MCF 10A (cell line): ENCODE results near the gene LPIN1. TPM values are rescaled to one million over a fixed set of nuclear protein-coding genes. Genes with fewer than 3 reads are reported as not detected.

Experiments
- BruUV-seq: library from RNA; stranded (reverse); fragments of 400-500 nt; replicated peaks from 2 replicates; lab custom pipeline; 2021; lab: Mats Ljungman, UMichigan
- CTCF ChIA-PET: fragments of 300-600 bp; sonication (Branson Sonifier 250); formaldehyde crosslinking; extraction: SDS; loops from one replicate; lab custom pipeline; 2021; ENCODE audit warnings: antibody characterized with exemption, inconsistent platforms; lab: Yijun Ruan, JAX
- POLR2A ChIA-PET: fragments of 300-600, 350-650 bp; sonication (Branson Sonifier 250); formaldehyde crosslinking; extraction: SDS; loops from one replicate; lab custom pipeline; 2020; ENCODE audit warnings: antibody characterized with exemption, inconsistent platforms; lab: Yijun Ruan, JAX
- DNase-seq: peaks from one replicate; pipeline ENCODE4 v3.0.0-alpha.2; 2018; ENCODE audit not compliant: unreplicated experiment
- H3K27ac Mint-ChIP-seq: one replicate; pipeline ENCODE4 v1.8.0; 2022; ENCODE audit warnings: mild to moderate bottlenecking, low read depth, mixed read lengths; ENCODE audit not compliant: unreplicated experiment
- H3K27me3 Mint-ChIP-seq: one replicate; pipeline ENCODE4 v1.8.0; 2022; ENCODE audit warnings: mixed read lengths; ENCODE audit not compliant: insufficient read depth, unreplicated experiment
- H3K36me3 Mint-ChIP-seq: one replicate; pipeline ENCODE4 v1.8.0; 2022; ENCODE audit warnings: mild to moderate bottlenecking, moderate library complexity, mixed read lengths; ENCODE audit not compliant: insufficient read depth, unreplicated experiment
- H3K4me1 Mint-ChIP-seq: one replicate; pipeline ENCODE4 v1.8.0; 2022; ENCODE audit warnings: mixed read lengths; ENCODE audit not compliant: insufficient read depth, unreplicated experiment
- H3K4me3 Mint-ChIP-seq: one replicate; pipeline ENCODE4 v1.8.0; 2022; ENCODE audit warnings: mild to moderate bottlenecking, moderate library complexity, mixed read lengths; ENCODE audit not compliant: unreplicated experiment
- H3K9me3 Mint-ChIP-seq: one replicate; pipeline ENCODE4 v1.8.0; 2022; ENCODE audit warnings: mixed read lengths; ENCODE audit not compliant: unreplicated experiment
- intact Hi-C: fragments of 100-400 bp; cut with micrococcal nuclease; formaldehyde crosslinking; loops from 2 replicates; pipeline ENCODE4 v1.14.1; 2022
- total RNA-seq: library from RNA; stranded (reverse); gene quantifications from 2 replicates; pipeline ENCODE4 v1.2.3, GENCODE V29; 2022
- TF ChIP-seq, protein P1 (sequence below): fragments of 200-600 bp; IDR thresholded peaks from one replicate; pipeline ENCODE4 v1.8.0; 2022; ENCODE audit warnings: antibody characterized with exemption, mild to moderate bottlenecking; ENCODE audit not compliant: unreplicated experiment

The LPIN1 gene
- total RNA-seq, 1 experiment from 2014 or later: 65.7 TPM

DNA sequence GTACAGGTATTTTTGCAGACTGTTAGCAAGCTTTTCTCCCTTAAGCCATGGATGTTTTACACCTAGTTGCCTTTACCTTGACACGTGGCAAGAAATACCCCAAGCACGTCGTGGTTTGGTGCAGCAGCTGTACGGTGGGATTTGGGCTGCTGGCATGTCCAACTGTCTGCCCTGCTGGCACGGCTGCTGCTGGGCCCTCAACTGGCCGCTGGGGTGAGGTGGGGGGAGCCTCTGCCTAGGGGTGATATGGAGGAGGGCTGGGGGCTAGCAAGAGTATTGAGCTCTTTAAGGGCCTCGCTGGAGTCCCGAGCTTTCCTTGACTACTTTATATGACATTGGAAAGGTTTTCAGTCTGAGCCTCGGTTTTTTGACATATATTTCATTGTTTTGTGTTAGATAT is 41.6 kb downstream of the LPIN1 start:
- ChIA-PET CTCF (interaction anchor here (1.3 to 13.4 kb wide), 4 partner anchors 8 to 97 kb away, joined by 3 to 336 read pairs (median 8); no protein-coding TSS in a partner anchor), POLR2A (interaction anchor here (1.0 to 1.3 kb wide), 2 partner anchors 15 to 95 kb away, joined by 3 to 4 read pairs; no protein-coding TSS in a partner anchor)
- no TSS peak for BruUV-seq
- H3K4me3 Mint-ChIP-seq: no peak overlapping the region
- no peak overlapping the region for H3K27ac Mint-ChIP-seq
- TF ChIP-seq, protein P1, sequence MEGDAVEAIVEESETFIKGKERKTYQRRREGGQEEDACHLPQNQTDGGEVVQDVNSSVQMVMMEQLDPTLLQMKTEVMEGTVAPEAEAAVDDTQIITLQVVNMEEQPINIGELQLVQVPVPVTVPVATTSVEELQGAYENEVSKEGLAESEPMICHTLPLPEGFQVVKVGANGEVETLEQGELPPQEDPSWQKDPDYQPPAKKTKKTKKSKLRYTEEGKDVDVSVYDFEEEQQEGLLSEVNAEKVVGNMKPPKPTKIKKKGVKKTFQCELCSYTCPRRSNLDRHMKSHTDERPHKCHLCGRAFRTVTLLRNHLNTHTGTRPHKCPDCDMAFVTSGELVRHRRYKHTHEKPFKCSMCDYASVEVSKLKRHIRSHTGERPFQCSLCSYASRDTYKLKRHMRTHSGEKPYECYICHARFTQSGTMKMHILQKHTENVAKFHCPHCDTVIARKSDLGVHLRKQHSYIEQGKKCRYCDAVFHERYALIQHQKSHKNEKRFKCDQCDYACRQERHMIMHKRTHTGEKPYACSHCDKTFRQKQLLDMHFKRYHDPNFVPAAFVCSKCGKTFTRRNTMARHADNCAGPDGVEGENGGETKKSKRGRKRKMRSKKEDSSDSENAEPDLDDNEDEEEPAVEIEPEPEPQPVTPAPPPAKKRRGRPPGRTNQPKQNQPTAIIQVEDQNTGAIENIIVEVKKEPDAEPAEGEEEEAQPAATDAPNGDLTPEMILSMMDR: no peak
- no peaks in the 10 kb centered on the region for H3K4me1 Mint-ChIP-seq
- no peaks in the 10 kb centered on the region for H3K9me3 Mint-ChIP-seq
- H3K27me3 Mint-ChIP-seq: no peaks in the 10 kb centered on the region
- peaks cover 98% of the 10 kb centered on the region for H3K36me3 Mint-ChIP-seq
- intact Hi-C loops: no loop called here
- DNase-seq: no peak

- no peak for DNase-seq
- ChIA-PET CTCF (interaction anchor here (1.3 to 13.4 kb wide), 4 partner anchors 9 to 98 kb away, joined by 3 to 336 read pairs (median 8); no protein-coding TSS in a partner anchor), POLR2A (interaction anchor here (0.7 to 1.3 kb wide), 3 partner anchors 15 to 95 kb away, joined by 3 to 4 read pairs (median 3); no protein-coding TSS in a partner anchor)
- Mint-ChIP-seq H3K4me3 (no peak overlapping the region), H3K4me1 (peaks cover 3% of the 10 kb centered on the region), H3K27ac (no peak overlapping the region), H3K27me3 (no peaks in the 10 kb centered on the region), H3K36me3 (peaks cover 98% of the 10 kb centered on the region), H3K9me3 (no peaks in the 10 kb centered on the region)
- intact Hi-C loops: no loop called here
- BruUV-seq: no TSS peak
- TF ChIP-seq, protein P1: no peak
Observed at GRCh38 chr2:11788461-11789124, 42.2 kb downstream of the LPIN1 start.

DNA sequence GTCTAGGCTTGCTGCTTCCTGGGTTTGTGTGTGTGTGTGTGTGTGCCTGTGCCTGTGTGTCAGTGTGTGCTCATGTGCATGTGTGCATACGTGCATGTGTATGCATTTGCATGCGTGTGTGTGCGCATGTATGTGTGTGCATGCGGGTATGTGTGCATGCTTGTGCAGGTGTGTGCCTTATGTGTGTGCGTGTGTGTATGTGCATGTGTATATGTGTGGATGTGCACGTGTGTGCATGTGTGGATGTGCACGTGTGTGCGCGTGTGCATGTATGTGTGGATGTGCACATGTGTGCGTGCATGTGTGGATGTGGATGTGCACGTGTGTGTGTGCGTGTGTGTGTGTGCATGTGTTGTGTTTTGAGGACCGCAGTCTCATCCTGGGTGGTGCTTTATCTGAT is 42.8 kb downstream of the LPIN1 start:
- BruUV-seq: no TSS peak
- TF ChIP-seq, protein P1: no peak
- Mint-ChIP-seq H3K27ac (no peak overlapping the region), H3K9me3 (no peaks in the 10 kb centered on the region), H3K36me3 (peaks cover 98% of the 10 kb centered on the region), H3K27me3 (no peaks in the 10 kb centered on the region), H3K4me3 (no peak overlapping the region), H3K4me1 (peaks cover 4% of the 10 kb centered on the region)
- CTCF ChIA-PET: interaction anchor here (0.8 to 13.4 kb wide), 3 partner anchors 10 to 1218 kb away, joined by 3 to 336 read pairs (median 12); no protein-coding TSS in a partner anchor
- DNase-seq: no peak
- intact Hi-C loops: no loop called here
- POLR2A ChIA-PET: interaction anchor here (0.7 to 1.3 kb wide), 2 partner anchors 28 to 96 kb away, joined by 3 to 4 read pairs; no protein-coding TSS in a partner anchor

DNA sequence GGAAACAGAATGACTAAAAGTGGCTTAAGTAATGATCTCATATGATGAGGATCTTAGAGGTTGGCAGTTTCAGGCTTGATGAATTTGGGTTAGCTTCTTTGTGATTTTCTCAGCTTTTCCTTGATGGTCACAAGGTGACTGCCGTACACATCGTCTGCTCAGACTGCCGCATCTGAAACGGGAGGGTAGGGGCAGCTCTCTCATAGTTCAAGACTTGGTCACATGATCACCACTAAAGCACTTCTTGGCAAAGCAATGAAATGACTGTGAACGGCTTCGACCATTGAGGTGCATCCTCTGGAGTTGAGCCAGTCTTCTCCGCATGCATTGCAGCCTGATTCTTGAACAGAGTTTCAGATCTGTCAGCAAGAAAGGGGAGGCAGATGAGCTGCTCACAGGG is 43.8 kb downstream of the LPIN1 start:
- no TSS peak for BruUV-seq
- DNase-seq: no peak
- TF ChIP-seq, protein P1: no peak
- POLR2A ChIA-PET: interaction anchor here (0.8 kb wide), 1 partner anchor 14 kb away, joined by 3 read pairs; no protein-coding TSS in a partner anchor
- Mint-ChIP-seq H3K36me3 (peaks cover 98% of the 10 kb centered on the region), H3K27ac (no peak overlapping the region), H3K27me3 (no peaks in the 10 kb centered on the region), H3K4me1 (peaks cover 4% of the 10 kb centered on the region), H3K4me3 (no peak overlapping the region), H3K9me3 (no peaks in the 10 kb centered on the region)
- CTCF ChIA-PET: interaction anchor here (0.6 to 2.4 kb wide), 5 partner anchors 11 to 1217 kb away, joined by 3 to 12 read pairs (median 4); no protein-coding TSS in a partner anchor
- intact Hi-C loops: no loop called here
